Loucy (cell line): ENCODE data around the gene ERRFI1.

ENCODE experiments used
- CTCF ChIP-seq: fragments of 200-600 bp; sonication (generic); conservative IDR thresholded peaks from 2 replicates; pipeline ENCODE4 v1.5.1; 2014; ENCODE audit warnings: mild to moderate bottlenecking, antibody characterized with exemption, low read length
- EZH2phosphoT487 ChIP-seq: fragments of 200-600 bp; IDR thresholded peaks from 2 replicates; pipeline ENCODE4 v1.6.1; 2018; ENCODE audit warnings: antibody characterized with exemption, mild to moderate bottlenecking, moderate library complexity, borderline replicate concordance

GRCh38 chr1:8061673-8062386 lies 35.7 kb upstream of the ERRFI1 start:
- TF ChIP-seq CTCF (no peak), EZH2phosphoT487 (no peak)
